Activated CD4-positive, alpha-beta T cell treated with anti-CD3 and anti-CD28 coated beads for 1 hour (primary cell): ENCODE data around the gene TAF3.

Source experiments
- DNase-seq: peaks from one replicate; pipeline ENCODE4 v3.0.0-alpha.2; 2020

TAF3 gene

DNA sequence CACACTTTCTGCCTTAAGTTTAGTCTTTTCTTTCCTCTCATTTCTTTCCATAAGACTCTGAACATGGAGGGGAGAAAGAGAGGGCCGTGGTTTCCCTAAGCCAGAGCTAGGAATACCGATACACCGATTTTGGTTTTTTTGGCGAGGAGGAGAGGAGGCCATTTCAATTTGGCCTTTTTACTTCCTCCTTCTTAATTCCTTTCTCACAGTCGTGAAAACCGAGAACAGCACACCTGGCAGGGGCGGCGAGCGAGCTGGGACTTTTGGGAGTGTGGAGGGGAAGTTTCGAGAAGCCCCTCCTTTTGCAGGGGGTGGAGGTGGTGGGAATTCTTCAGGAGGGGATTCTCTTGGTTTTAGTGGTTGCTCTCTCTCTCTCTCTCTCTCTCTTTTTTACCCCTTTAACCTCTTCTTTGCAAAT, 242.4 kb downstream of the TAF3 start:
- DNase-seq, result no peak

DNA sequence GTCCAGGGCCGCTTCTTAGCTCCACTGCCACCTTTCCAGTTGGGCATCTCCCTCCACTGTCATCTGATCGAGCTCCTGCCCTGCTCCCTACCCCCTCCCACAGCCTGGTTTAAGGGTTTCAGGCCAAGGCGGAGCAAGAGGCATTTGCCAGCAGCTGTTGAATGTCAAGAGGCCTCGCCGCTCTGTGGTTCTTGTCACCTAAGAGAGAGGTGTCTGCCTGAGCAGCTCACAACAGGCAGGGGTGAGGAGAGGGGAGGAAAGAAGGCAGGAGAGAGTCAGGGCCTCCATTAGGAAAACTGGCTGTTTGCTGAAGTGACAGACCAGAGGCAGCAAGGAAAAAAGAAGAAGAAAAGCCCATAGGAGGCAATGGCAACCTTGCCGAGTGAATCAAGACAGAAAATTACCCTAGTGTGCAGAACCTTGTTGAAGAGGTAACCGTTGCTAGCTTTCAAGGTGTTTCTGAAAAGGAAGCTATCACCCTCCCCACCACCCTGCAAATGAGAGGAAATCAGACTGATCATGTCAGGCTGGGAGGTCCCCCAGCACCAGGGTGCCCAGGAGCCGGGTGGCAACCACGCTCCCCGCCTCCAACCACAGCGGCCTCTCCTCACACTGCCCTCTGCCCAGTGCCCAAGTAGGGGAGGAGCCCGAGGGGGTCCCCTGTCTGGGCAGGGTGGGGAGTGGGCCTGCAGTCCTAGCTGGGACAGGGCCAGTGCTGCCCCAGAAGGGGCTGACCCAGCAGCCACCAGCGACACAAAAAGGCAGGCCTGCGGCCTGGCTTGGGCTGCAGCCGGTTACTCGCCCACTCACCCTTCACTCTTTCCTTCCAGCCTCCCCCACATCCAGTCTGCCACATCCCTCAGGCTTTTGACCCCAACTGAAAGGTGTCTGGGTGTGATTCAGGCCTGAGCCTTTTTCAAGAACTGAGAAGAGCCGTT, 243.2 kb downstream of the TAF3 start:
- no peak for DNase-seq

DNA sequence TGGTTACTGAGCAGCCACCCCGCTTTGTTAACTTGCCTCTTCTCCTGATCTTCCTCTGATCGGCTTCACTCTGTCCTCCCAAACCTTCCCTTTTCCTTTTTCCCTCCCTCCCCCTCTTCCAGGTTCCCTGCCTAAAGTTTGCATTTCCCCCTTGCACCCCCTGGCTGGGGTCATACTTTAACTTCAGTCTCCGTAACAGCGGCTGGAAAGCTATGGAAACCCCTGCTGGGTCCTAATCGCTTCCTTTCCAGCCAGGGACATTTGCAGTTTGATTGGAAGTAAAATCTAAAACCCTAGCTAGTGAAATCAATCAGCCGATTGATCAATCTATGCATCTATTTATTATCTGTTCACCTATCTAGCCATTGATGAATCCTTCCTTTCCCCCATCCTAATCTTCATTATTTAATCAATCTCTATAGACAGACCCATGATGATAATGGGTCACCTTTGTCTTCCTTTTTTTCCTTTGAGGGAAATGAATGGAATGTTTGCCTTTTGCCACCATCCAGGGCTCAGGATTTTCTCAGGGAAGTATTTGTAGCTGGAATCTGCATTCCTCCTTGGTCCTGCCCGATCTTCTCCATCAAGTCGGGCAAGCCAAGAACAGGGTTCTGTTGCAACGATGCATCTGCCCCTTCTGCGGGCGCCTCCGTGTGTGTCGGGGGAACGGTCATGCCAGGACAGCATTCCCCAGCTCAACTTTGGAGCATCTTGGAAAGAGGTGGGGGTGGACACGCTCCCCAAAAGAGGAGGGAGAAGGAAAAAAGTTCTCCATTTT, 245.0 kb downstream of the TAF3 start:
- DNase-seq, result no peak

DNA sequence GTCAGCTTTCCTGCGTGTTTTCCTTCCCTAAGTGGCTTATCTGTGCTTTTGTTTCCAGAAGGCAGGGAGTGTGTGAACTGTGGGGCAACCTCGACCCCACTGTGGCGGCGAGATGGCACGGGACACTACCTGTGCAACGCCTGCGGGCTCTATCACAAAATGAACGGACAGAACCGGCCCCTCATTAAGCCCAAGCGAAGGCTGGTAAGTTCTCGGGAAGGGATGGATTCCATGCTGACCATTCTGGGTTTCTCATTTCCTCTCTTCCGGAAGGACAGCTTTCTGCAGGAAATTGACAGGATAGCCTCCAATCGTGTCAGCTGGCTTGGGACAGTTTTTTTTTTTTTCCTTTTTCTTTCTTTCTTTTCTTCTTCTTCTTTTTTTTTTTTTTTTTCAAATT, 245.6 kb downstream of the TAF3 start:
- no peak for DNase-seq

DNA sequence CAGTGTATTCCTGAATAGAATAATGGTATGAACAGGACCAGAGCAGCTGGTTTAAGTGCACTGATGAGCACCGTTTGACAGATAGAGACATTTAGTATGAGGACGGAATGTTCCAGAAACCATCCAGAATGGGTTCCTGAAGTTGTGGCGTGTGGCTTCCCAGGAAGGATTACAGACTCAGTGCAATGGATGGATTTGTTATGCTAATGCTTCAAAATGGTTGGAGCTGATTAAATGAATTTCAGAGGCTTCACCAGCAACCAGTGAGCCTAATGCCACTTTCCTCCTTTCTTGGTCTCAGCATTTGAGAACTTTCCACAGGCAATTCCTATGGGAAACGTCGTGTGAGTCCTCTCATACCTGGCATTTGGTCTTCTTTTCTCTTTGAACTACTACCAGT, 246.1 kb downstream of the TAF3 start:
- no peak for DNase-seq

DNA sequence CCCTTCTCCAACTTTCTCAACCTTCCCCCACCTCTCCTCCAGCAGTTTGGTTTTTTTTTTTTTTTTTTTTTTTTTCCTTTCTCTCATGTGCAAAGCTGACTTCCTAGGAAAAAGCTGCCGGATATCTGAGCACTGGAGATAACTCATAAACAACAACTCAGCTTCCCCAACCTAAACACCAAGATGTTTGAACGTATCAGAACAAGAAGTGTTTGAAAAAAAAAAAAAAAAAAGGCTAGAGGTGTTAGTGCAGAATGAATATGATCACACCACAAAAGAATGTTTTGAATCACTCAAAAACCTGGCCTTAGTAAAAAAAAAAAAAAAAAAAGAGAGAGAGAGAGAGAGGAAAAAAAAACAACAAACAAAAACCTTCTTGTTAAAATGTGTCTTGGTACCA, 247.3 kb downstream of the TAF3 start:
- no peak for DNase-seq

DNA sequence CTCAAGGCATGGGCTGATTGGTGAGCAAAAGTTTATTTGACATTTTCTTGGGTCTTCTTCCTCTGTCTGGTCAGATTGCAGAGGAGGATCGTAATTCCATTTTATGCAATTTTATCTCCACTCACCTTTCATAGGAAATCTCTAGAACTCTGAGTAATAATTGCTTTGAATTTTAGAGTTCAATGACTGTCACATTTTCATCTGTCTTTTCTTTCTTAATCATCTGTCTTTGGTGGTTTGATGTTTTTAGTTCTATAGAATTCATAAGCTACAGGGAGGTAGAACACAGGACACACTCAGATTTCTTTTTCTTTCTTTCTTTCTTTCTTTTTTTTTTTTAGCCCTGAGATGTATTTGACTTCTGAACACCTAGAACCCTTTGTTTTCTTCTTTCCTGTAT, 247.8 kb downstream of the TAF3 start:
- DNase-seq, result no peak
